HepG2 (cell line): Measurements from ENCODE around the gene SDC4. TPM values are rescaled to one million over a fixed set of nuclear protein-coding genes. Genes with fewer than 3 reads are reported as not detected.

Source experiments
- CAMTA2 ChIP-seq: sonication (generic); formaldehyde crosslinking; IDR thresholded peaks from 2 replicates; pipeline ENCODE4 v1.4.0; 2020; ENCODE audit warnings: mild to moderate bottlenecking, missing genetic modification reagents, borderline replicate concordance
- DDIT3 ChIP-seq: sonication (generic); formaldehyde crosslinking; IDR thresholded peaks from 2 replicates; pipeline ENCODE4 v1.4.0; 2020; ENCODE audit warnings: mild to moderate bottlenecking, missing genetic modification reagents
- EED ChIP-seq: sonication (generic); formaldehyde crosslinking; IDR thresholded peaks from 2 replicates; pipeline ENCODE4 v1.5.0; 2020; ENCODE audit warnings: mild to moderate bottlenecking, missing genetic modification reagents
- FOXP4 ChIP-seq: sonication (generic); formaldehyde crosslinking; IDR thresholded peaks from 2 replicates; pipeline ENCODE4 v1.4.0; 2020; ENCODE audit warnings: missing genetic modification reagents
- HES4 ChIP-seq: sonication (generic); formaldehyde crosslinking; IDR thresholded peaks from 2 replicates; pipeline ENCODE4 v1.9.0; 2021; ENCODE audit warnings: mild to moderate bottlenecking, missing genetic modification reagents, borderline replicate concordance
- HNRNPLL ChIP-seq: fragments of 200-400 bp; formaldehyde crosslinking; IDR thresholded peaks from 2 replicates; pipeline ENCODE4 v1.6.1; 2017; ENCODE audit warnings: mild to moderate bottlenecking, low read depth, low read length; ENCODE audit not compliant: poor library complexity, severe bottlenecking
- JDP2 ChIP-seq: sonication (generic); formaldehyde crosslinking; IDR thresholded peaks from 2 replicates; pipeline ENCODE4 v1.8.1; 2022; ENCODE audit warnings: missing genetic modification reagents, borderline replicate concordance
- MAF1 ChIP-seq: sonication (generic); formaldehyde crosslinking; IDR thresholded peaks from 2 replicates; pipeline ENCODE4 v1.5.0; 2020; ENCODE audit warnings: missing genetic modification reagents, borderline replicate concordance
- MLXIP ChIP-seq: sonication (generic); formaldehyde crosslinking; IDR thresholded peaks from 2 replicates; pipeline ENCODE4 v1.9.0; 2021; ENCODE audit warnings: missing genetic modification reagents, borderline replicate concordance
- MTERF4 ChIP-seq: sonication (generic); formaldehyde crosslinking; IDR thresholded peaks from 2 replicates; pipeline ENCODE4 v1.8.0; 2023; ENCODE audit warnings: mild to moderate bottlenecking, missing genetic modification reagents
- SMAD1 ChIP-seq: sonication (generic); formaldehyde crosslinking; IDR thresholded peaks from 2 replicates; pipeline ENCODE4 v1.4.0; 2020; ENCODE audit warnings: missing genetic modification reagents, low read depth, mild to moderate bottlenecking, borderline replicate concordance
- TBL1XR1 ChIP-seq: fragments of 150-350 bp; IDR thresholded peaks from 2 replicates; pipeline ENCODE4 v1.6.1; 2014; ENCODE audit warnings: borderline replicate concordance, low read length; ENCODE audit not compliant: partially characterized antibody
- ZBTB20 ChIP-seq: sonication (generic); formaldehyde crosslinking; IDR thresholded peaks from 2 replicates; pipeline ENCODE4 v1.8.1; 2023; ENCODE audit warnings: missing genetic modification reagents, low read depth, mild to moderate bottlenecking, borderline replicate concordance
- ZBTB37 ChIP-seq: sonication (generic); formaldehyde crosslinking; IDR thresholded peaks from 2 replicates; pipeline ENCODE4 v1.4.0; 2020; ENCODE audit warnings: mild to moderate bottlenecking, missing genetic modification reagents
- ZBTB43 ChIP-seq: sonication (generic); formaldehyde crosslinking; conservative IDR thresholded peaks from 2 replicates; pipeline ENCODE4 v1.4.0; 2020; ENCODE audit warnings: missing genetic modification reagents
- ZNF337 ChIP-seq: sonication (generic); formaldehyde crosslinking; IDR thresholded peaks from 2 replicates; pipeline ENCODE4 v1.5.1; 2020; ENCODE audit warnings: missing genetic modification reagents, low read depth, mild to moderate bottlenecking, borderline replicate concordance
- polyA plus RNA-seq, 8 experiments: library from polyadenylated mRNA; depleted of rRNA in 3 of 8; stranded (reverse) in 7 of 8; unstranded in 1 of 8; fragments of >200 nt; fragmentation: Illumina TruSeq in 4 of 8; extraction: Trizol in 4 of 8; gene quantifications; 2 replicates each; pipeline versions ENCODE4 v1.2.1 to v1.2.3, GENCODE V29; 2011 to 2016; ENCODE audit warnings: low read depth in 4 of 8, missing spikeins in 1 of 8, mixed read lengths in 1 of 8; ENCODE audit not compliant: insufficient read depth in 1 of 8
- total RNA-seq, 5 experiments: library from RNA; depleted of rRNA; stranded (reverse); fragments of >200 nt; fragmentation: Illumina TruSeq; extraction: Trizol; gene quantifications; 2 replicates each; pipeline ENCODE4 v1.2.3, GENCODE V29; 2016; ENCODE audit warnings: low read depth in 1 of 5

SDC4 gene
- total and polyA plus RNA-seq, 2 of the 13 experiments (the other 11 are each of a cell fraction or from before 2014, with no cell fraction given): 49.0 to 65.1 TPM

- TF ChIP-seq ZBTB43 (CRISPR knock-in tag) (no peak; the same call in 1 of the 2 replicates), MTERF4 (0 out of 2 replicates have a peak, but pooled peaks have one; percentile 64), HES4 (CRISPR knock-in tag) (no peak), DDIT3 (CRISPR knock-in tag) (no peak), MLXIP (CRISPR knock-in tag) (no peak), HNRNPLL (peak; percentile 47), ZBTB37 (CRISPR knock-in tag) (peak; percentile 47; the same call in 1 of the 2 replicates), EED (CRISPR knock-in tag) (no peak), ZNF337 (CRISPR knock-in tag) (0 out of 2 replicates have a peak, but pooled peaks have one; percentile 53), JDP2 (CRISPR knock-in tag) (no peak), TBL1XR1 (peak; percentile 2), CAMTA2 (CRISPR knock-in tag) (peak; percentile 81; the same call in 1 of the 2 replicates), MAF1 (CRISPR knock-in tag) (no peak), ZBTB20 (CRISPR knock-in tag) (0 out of 2 replicates have a peak, but pooled peaks have one; percentile 17), SMAD1 (CRISPR knock-in tag) (0 out of 2 replicates have a peak, but pooled peaks have one; percentile 22), FOXP4 (CRISPR knock-in tag) (peak; percentile 86)
Observed at GRCh38 chr20:45341939-45342854, 6.0 kb downstream of the SDC4 start (continued).
